Heart left ventricle (tissue), 16 donors: Measurements from ENCODE around the gene XYLT1. TPM values are rescaled to one million over a fixed set of nuclear protein-coding genes. Genes with fewer than 3 reads are reported as not detected.

Experiments used
- ATAC-seq, 4 donors: fragments of 200-7000 bp; cut with Tn5 transposase; one replicate each; pipeline ENCODE4 v1.9.1; 2020 to 2022; ENCODE audit warnings: moderate library complexity in 4 of 4, mild to moderate bottlenecking in 3 of 4, moderate number of reproducible peaks in 1 of 4
- DNase-seq, 5 donors: peaks; one replicate each; pipeline ENCODE4 v3.0.0-alpha.2; 2020
- H3K27ac ChIP-seq, 12 donors: fragments of 200-600 bp; sonication (generic) in 4 of 12; one replicate each; pipeline versions ENCODE4 v1.5.0 to v1.8.0; 2016 to 2022; ENCODE audit warnings: mild to moderate bottlenecking in 2 of 12
- H3K27me3 ChIP-seq, 9 donors: fragments of 200-600 bp; sonication (generic) in 2 of 9; one replicate each; pipeline versions ENCODE4 v1.5.1 to v1.8.0; 2016 to 2022; ENCODE audit warnings: mild to moderate bottlenecking in 3 of 9
- H3K36me3 ChIP-seq, 9 donors: fragments of 200-600 bp; sonication (generic) in 2 of 9; one replicate each; pipeline versions ENCODE4 v1.5.0 to v1.8.0; 2018 to 2022; ENCODE audit warnings: mild to moderate bottlenecking in 2 of 9
- H3K4me1 ChIP-seq, 12 donors: fragments of 200-600 bp; sonication (generic) in 4 of 12; one replicate each; pipeline versions ENCODE4 v1.5.0 to v1.8.0; 2016 to 2022; ENCODE audit warnings: mild to moderate bottlenecking in 3 of 12
- H3K4me3 ChIP-seq, 12 donors: fragments of 200-600 bp; sonication (generic) in 4 of 12; one replicate each; pipeline versions ENCODE4 v1.5.0 to v1.8.0; 2017 to 2022; ENCODE audit warnings: mild to moderate bottlenecking in 9 of 12, moderate library complexity in 4 of 12
- H3K9me3 ChIP-seq, 12 donors: fragments of 200-600 bp; sonication (generic) in 4 of 12; one replicate each; pipeline versions ENCODE4 v1.5.0 to v1.8.0; 2016 to 2022; ENCODE audit warnings: mild to moderate bottlenecking in 1 of 12
- POLR2A ChIP-seq, 2 donors: fragments of 450-650 bp; IDR thresholded peaks; one replicate each; pipeline ENCODE4 v1.6.1; 2017; ENCODE audit warnings: antibody characterized with exemption in 2 of 2, mild to moderate bottlenecking in 2 of 2, moderate library complexity in 2 of 2
- WGBS, 4 donors: extraction: QIAGEN DNeasy Blood & Tissue Kit in 2 of 4; methylation state at CpG; one replicate each; pipeline versions ENCODE4 v1.1.5 to v1.1.7; 2013 to 2018; 5-methylcytosine and 5-hydroxymethylcytosine counted together
- intact Hi-C, 10 donors: fragments of 100-400 bp; cut with DNase I; formaldehyde crosslinking; loops; one replicate each; pipeline versions ENCODE4 v1.11.1 to v1.14.2; 2022
- polyA plus RNA-seq, 2 donors: library from polyadenylated mRNA; stranded (reverse); fragments of 200-250 nt; gene quantifications; one replicate each; pipeline ENCODE4 v1.2.3, GENCODE V29; 2013
- total RNA-seq, 9 donors: library from RNA; depleted of rRNA in 2 of 9; stranded (reverse); fragments of >200 nt in 2 of 9; fragmentation: NEBNext Ultra II Directional in 3 of 9; extraction: Animal tissue kit (Norgen Biotek cat#: 25700) in 3 of 9; gene quantifications; one replicate each; pipeline versions ENCODE4 v1.1.0 to v1.2.4, GENCODE V29; 2016 to 2023
- TF ChIP-seq, protein P1 (sequence below), 12 donors: fragments of 200-600 bp; sonication (generic) in 4 of 12; IDR thresholded peaks; one replicate each; pipeline versions ENCODE4 v1.5.0 to v1.8.0; 2018 to 2022; ENCODE audit warnings: antibody characterized with exemption in 12 of 12, mild to moderate bottlenecking in 5 of 12
- donor health status: ischemic (EF 13 %, LVEDD 7.1; RV severe dilation, severe dysfunction).
- donor health status: healthy with polysubstance abuse.
- donor health status: DM: no; HTN: yes; CAD: no.
- donor health status: DM: no; HTN: no; CAD: no.
- donor health status: ischemic (EF 25% LVEDD 6.9; RV normal size, moderate dysfunction).
- donor health status: ischemic (EF 25% LVEDD 5.7; RV mildly dilated, moderate dysfunction).
- donor health status: healthy.
- donor health status: DM: yes; HTN: yes; CAD: no.
- donor health status: ischemic (EF 35%, LVEDD 5.7; RV mildly dilated, moderate dysfunction).
- donor health status: nonischemic (EF 11% LVEDD 7.7; RV severe dilation, severe dysfunction).
- donor health status: DM: yes; HTN: yes; CAD: no.
- donor health status: PGD.
- donor health status: ischemic (EF 29% LVEDD 5.4; RV normal size, mild dysfunction).
- donor health status: nonischemic (EF 23%, LVEDD 6.1; RV moderate dilation, normal function).

Gene XYLT1
- total and polyA plus RNA-seq, 11 donors = 0.46 to 12.3 (median 2.4) TPM

DNA sequence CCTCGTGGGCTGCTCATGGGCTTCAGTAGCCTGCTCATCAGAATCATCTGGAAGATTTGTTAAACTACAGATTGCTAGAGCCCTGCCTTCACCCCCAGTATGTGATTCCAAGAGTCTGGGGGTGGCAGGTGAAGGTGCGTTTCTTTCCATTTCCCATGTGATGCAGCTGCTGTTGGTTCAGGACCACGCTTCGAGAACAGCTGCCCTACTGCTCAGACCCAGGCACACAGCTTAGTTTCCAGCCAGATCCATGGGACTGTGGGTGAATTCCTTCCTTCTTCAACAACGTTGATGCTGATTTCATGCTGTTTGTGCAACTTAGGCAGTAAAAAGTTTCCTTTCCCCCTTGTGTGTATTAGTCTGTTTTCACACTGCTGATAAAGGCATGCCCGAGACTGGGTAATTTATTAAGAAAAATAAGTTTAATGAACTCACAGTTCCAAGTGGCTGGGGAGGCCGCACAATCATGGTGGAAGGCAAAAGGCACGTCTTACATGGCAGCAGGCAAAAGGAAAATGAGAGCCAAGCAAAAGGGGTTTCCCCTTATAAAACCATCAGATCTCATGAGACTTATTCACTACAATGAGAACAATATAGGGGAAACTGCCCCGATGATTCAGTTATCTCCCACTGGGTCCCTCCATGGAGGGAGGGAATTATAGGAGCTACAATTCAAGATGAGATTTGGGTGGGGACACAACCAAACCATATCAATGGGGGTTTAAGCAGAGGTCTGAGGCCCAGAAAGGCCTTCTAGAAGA is 159.2 kb downstream of the XYLT1 start:
- Histone ChIP-seq H3K9me3 (no peaks in the 10 kb centered on the region), H3K4me1 (peaks cover 0 to 19% (median 9%) of the 10 kb centered on the region in 12 donors), H3K27ac (peak overlapping the region in 1 of 12 donors; percentile 82), H3K4me3 (no peak overlapping the region), H3K36me3 (no peaks in the 10 kb centered on the region), H3K27me3 (no peaks in the 10 kb centered on the region)
- DNase-seq (no peak), ATAC-seq (no peak)
- intact Hi-C loops = loop anchor here in 1 of 10 donors (10.0 kb wide), 1 partner anchor 123 kb away; no protein-coding TSS in a partner anchor
- TF ChIP-seq POLR2A (IDR thresholded peaks at IDR 0.05) = no peak
- TF ChIP-seq, protein P1, sequence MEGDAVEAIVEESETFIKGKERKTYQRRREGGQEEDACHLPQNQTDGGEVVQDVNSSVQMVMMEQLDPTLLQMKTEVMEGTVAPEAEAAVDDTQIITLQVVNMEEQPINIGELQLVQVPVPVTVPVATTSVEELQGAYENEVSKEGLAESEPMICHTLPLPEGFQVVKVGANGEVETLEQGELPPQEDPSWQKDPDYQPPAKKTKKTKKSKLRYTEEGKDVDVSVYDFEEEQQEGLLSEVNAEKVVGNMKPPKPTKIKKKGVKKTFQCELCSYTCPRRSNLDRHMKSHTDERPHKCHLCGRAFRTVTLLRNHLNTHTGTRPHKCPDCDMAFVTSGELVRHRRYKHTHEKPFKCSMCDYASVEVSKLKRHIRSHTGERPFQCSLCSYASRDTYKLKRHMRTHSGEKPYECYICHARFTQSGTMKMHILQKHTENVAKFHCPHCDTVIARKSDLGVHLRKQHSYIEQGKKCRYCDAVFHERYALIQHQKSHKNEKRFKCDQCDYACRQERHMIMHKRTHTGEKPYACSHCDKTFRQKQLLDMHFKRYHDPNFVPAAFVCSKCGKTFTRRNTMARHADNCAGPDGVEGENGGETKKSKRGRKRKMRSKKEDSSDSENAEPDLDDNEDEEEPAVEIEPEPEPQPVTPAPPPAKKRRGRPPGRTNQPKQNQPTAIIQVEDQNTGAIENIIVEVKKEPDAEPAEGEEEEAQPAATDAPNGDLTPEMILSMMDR (IDR thresholded peaks at IDR 0.05) = no peak
- 70 to 87% (median 84%) methylated on average over 8 to 9 of the region's 9 CpGs for WGBS, 4 donors

DNA sequence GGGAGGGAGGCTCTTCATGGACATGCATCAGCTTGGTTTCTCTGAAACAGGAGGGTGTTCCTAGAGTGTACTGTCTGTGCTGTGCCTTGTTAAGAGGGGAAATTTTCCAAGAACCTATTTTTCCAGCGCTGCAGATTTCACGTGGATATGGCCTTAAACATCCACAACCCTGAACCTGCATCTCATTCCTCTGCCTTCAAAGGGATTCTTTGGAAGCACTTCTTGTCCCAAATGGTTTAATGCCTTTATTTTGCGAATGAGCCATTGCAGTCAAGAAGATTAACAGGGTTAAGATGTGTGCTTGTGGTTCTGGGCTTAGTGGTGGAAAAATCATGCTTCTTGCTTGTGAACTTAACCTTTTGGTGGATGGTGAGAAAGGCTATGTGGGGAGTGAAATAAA is 161.2 kb downstream of the XYLT1 start:
- TF ChIP-seq POLR2A (IDR thresholded peaks at IDR 0.05) = no peak
- TF ChIP-seq, protein P1 (IDR thresholded peaks at IDR 0.05) = no peak
- Histone ChIP-seq H3K4me1 (peaks cover 0 to 25% (median 9%) of the 10 kb centered on the region in 12 donors), H3K27me3 (no peaks in the 10 kb centered on the region), H3K27ac (peak overlapping the region in 1 of 12 donors; percentile 82), H3K9me3 (no peaks in the 10 kb centered on the region), H3K4me3 (no peak overlapping the region), H3K36me3 (no peaks in the 10 kb centered on the region)
- WGBS, 4 donors = 87 to 95% (median 91%) methylated on average over 3 of the region's 3 CpGs
- intact Hi-C loops = no loop called here
- ATAC-seq (no peak), DNase-seq (no peak)

DNA sequence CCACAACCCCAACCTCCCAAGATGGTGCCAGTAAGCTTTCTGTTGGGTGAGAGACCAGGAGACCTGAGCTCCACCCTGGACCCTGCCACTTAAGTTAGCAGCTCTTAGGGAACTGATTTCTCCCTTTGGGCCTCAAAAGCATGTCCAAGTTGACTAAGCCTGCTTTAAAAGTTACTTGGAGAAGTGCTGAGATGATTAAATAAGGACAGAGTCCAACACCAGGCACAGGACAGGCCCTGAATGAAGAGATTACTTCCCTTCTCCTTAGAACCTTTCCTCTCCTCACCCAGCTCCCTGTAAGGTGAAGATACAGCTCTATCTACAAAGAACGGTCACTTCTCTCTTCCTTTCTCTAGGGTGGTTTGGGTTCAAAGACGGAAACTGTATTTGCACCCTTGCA is 162.6 kb downstream of the XYLT1 start:
- Histone ChIP-seq H3K36me3 (no peaks in the 10 kb centered on the region), H3K4me3 (no peak overlapping the region), H3K27me3 (no peaks in the 10 kb centered on the region), H3K9me3 (no peaks in the 10 kb centered on the region), H3K27ac (peak overlapping the region in 1 of 12 donors; percentile 82), H3K4me1 (peaks cover 0 to 24% (median 4%) of the 10 kb centered on the region in 12 donors)
- ATAC-seq = no peak
- DNase-seq = no peak
- intact Hi-C loops = no loop called here
- 93 to 97% (median 96%) methylated on average over 2 of the region's 2 CpGs for WGBS, 4 donors
- TF ChIP-seq, protein P1 (IDR thresholded peaks at IDR 0.05) = no peak
- no peak for TF ChIP-seq POLR2A (IDR thresholded peaks at IDR 0.05)

DNA sequence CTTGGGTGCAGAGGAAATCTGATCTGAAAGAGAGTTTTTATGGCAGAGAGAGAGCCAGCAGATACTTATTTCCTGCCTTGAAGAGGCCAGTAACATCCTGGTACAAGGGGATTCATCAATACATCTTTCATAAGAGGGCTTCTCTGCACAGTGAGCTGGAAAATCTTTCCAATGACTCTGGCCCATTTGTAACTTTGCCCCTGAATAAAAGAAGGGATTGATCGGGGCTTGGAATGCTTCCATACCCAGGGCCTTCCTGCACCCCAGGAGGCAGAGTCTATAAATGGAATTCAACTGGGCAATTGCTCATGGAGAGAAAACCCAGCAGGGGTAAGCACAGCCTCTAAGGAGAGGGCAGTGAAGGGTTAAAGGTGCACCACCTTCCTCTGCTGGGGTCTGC is 163.3 kb downstream of the XYLT1 start:
- ATAC-seq (no peak), DNase-seq (no peak)
- peaks cover 0 to 17% (median 0%) of the 10 kb centered on the region in 12 donors for H3K4me1 ChIP-seq
- H3K36me3 ChIP-seq = no peaks in the 10 kb centered on the region
- H3K9me3 ChIP-seq = no peaks in the 10 kb centered on the region
- H3K27ac ChIP-seq = peak overlapping the region in 1 of 12 donors; percentile 82
- TF ChIP-seq, protein P1 (IDR thresholded peaks at IDR 0.05) = no peak
- no peak for TF ChIP-seq POLR2A (IDR thresholded peaks at IDR 0.05)
- WGBS, 4 donors = 84 to 100% (median 89%) methylated on average over 1 of the region's 1 CpG
- no peaks in the 10 kb centered on the region for H3K27me3 ChIP-seq
- intact Hi-C loops = no loop called here
- H3K4me3 ChIP-seq = no peak overlapping the region
